Measurements from ENCODE around the gene CLDN4.
"Not testable (repeated sequence)": the region's sequence is repeated elsewhere in the genome, so short reads cannot be mapped to it uniquely, and the experiment has no call there.

CLDN4 gene, protein sequence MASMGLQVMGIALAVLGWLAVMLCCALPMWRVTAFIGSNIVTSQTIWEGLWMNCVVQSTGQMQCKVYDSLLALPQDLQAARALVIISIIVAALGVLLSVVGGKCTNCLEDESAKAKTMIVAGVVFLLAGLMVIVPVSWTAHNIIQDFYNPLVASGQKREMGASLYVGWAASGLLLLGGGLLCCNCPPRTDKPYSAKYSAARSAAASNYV

DNA sequence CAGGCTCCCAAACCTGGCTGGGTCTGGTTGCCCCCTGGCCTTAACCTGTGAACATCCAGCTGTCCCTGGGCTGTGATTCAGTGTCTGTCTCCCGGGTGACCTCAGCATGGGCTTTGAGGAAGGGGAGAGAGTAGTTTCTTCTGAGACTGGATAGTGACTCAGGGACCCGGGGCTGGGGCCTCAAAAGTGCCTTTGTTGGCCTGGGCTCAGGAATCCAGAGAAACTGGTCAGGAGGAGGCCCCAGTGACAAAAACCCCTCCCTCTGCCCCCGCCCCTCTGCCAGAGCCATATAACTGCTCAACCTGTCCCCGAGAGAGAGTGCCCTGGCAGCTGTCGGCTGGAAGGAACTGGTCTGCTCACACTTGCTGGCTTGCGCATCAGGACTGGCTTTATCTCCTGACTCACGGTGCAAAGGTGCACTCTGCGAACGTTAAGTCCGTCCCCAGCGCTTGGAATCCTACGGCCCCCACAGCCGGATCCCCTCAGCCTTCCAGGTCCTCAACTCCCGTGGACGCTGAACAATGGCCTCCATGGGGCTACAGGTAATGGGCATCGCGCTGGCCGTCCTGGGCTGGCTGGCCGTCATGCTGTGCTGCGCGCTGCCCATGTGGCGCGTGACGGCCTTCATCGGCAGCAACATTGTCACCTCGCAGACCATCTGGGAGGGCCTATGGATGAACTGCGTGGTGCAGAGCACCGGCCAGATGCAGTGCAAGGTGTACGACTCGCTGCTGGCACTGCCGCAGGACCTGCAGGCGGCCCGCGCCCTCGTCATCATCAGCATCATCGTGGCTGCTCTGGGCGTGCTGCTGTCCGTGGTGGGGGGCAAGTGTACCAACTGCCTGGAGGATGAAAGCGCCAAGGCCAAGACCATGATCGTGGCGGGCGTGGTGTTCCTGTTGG lies at the start of gene CLDN4:
CLDN4 (plus strand) TSS at position 316 of the 903 bp plus-strand sequence; CDS start at position 522, 206 bp downstream.
- DNase-seq: no peak
- intact Hi-C loops (cut with DNase I): no loop called here

DNA sequence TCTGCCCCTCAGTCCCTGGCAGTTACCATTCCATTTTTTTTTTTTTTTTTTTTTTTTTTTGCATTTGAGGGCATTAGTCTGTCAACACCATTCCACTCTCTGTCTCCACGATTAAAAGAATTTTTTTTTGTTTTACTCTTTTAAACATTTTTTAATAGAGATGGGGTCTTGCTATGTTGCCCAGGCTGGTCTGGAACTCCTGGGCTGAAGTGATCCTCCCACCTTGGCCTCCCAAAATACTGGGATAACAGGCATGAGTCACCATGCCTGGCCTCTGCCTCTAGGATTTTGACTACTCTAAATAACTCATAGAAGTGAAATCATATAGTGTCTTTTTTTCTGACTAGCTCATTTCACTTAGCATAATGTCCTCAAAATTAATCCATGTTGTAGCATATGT lies 44.2 kb upstream of the CLDN4 start:
- DNase-seq: peak in 1 of 42 donors; percentile 3

DNA sequence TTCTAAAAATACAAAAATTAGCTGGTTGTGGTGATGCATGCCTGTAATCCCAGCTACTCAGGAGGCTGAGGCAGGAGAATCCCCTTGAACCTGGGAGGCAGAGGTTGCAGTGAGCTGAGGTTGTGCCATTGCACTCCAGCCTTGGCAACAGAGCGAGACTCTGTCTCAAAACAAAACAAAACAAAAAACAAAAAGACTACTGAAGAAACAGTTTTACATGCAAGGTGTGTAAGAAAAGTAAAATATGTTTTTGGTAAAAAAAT lies 43.1 kb upstream of the CLDN4 start:
- DNase-seq; intact Hi-C loops (cut with DNase I): not testable (repeated sequence)

More for the DNA sequence above, 44.2 kb upstream of the CLDN4 start:
- intact Hi-C loops (cut with DNase I): no loop called here

DNA sequence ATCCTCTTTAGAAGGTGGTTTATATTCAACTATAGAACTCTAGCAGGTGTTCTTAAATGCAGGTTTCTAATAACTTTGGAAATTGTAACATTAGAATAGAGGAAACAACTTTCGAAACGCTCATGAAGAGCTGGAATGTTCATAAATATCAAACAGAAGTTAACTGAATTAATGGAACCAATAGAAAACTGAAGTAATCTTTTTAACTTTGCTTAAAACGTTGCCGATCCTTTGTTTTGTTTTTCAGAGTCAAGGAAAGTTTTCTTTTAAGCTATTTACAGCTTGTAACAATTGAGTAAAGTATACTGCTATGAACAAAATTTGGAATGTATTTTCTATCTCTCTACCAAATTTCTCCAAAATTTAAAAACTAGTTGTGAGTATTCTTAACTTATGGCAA lies 41.7 kb upstream of the CLDN4 start:
- no peak for DNase-seq
- intact Hi-C loops (cut with DNase I): no loop called here

DNA sequence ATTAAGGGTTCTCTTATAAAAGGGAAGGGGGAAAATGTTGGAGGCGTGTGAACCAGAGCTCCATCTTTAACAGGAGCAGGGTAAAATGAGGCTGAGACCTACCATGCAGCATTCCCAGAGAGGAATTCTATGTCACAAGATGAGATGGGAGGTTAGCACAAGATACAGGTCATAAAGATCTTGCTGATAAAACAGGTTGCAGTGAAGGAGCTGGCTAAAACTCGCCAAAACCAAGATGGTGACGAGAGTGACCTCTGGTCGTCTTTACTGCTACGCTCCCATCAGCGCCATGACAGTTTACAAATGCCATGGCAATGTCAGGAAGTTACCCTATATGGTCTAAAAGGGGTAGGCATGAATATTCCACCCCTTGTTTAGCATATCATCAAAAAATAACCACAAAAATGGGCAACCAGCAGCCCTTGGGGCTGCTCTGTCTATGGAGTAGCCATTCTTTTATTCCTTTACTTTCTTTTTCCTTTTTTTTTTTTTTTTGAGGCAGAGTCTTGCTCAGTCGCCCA lies 39.6 kb upstream of the CLDN4 start:
- DNase-seq; intact Hi-C loops (cut with DNase I): not testable (repeated sequence)

DNA sequence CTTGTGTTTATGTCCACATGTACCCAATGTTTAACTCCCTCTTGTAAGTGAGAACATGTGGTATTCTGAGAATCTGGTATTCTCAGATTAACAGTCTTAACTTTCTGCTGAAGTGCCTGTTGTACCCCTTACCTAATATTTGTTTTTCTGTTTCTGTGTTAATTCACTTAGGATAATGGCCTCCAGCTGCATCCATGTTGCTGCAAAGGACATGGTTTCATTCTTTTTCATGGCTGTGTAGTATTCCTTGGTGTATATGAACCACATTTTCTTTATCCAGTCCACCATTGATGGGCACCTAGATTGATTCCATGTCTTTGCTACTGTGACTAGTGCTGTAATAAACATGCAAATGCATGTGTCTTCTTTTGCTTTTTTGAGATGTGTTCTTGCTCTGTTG lies 35.6 kb upstream of the CLDN4 start:
- DNase-seq; intact Hi-C loops (cut with DNase I): not testable (repeated sequence)

DNA sequence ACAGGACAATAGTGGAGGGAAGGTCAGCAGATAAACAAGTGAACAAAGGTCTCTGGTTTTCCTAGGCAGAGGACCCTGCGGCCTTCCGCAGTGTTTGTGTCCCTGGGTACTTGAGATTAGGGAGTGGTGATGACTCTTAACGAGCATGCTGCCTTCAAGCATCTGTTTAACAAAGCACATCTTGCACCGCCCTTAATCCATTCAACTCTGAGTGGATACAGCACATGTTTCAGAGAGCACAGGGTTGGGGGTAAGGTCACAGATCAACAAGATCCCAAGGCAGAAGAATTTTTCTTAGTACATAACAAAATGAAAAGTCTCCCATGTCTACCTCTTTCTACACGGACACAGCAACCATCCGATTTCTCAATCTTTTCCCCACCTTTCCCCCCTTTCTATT lies 34.1 kb upstream of the CLDN4 start:
- DNase-seq; intact Hi-C loops (cut with DNase I): not testable (repeated sequence)

DNA sequence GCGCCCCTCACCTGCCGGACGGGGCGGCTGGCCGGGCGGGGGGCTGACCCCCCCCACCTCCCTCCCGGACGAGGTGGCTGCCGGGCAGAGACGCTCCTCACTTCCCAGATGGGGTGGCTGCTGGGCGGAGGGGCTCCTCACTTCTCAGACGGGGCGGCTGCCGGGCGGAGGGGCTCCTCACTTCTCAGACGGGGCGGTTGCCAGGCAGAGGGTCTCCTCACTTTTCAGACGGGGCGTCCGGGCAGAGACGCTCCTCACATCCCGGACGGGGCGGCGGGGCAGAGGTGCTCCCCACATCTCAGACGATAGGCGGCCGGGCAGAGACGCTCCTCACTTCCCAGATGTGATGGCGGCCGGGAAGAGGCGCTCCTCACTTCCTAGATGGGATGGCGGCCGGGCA lies 33.6 kb upstream of the CLDN4 start:
- DNase-seq; intact Hi-C loops (cut with DNase I): not testable (repeated sequence)

DNA sequence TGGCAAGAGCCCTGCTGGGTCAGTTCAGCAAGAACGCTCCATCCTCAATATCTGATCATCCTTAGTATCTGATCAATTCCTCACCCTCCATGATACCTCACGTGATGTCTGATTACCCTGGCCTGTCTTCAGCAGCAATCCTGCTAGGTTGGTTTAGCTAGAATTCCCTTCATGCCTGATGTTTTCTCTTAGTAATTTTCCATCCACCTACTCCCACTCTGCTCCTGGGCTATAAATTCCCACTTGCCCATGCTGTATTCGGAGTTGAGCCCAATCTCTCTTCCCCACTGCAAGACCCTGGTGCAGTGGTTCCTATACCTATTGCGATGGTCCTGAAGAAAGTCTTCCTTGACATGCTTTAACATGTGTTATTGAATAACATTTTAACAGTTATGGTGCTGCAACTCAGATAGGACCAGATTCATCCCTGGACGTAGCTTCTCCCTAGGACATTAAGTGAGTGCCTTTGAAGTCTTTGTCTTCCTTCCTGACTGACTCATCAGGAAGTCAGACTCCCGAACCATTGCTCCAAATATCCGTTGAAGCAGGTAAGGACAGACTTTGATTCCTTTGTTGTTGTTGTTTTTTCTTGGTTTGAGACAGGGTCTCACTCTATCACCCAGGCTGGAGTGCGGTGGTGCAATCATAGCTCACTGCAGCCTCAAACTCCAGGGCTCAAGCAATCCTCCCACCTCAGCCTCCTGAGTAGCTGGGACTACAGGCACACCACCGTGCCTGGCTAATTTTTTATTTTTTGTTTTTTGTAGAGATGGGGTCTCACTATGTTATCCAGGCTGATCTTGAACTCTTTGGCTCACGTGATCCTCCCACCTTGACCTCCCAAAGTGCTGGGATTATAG lies 31.3 kb upstream of the CLDN4 start:
- peak in 1 of 42 donors; percentile 4 for DNase-seq
- intact Hi-C loops (cut with DNase I): no loop called here

DNA sequence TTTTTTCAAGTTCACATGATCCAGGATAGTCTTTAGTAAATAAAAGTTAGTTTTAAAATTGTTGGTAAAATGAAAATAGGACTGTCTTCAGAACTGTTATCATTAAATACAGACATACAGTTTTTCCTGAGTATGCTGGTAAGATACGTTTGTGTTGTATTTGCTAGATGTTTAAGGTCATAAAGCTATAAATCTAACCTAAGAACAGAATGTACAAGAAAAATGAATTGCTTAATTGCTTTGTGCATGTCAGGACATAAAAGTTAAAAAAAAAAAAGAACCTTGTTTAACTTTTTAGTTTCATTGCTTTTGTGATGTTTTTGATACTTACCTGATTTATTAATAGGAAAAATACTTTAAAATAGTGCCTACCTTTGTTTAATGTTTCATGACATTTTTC lies 29.2 kb upstream of the CLDN4 start:
- intact Hi-C loops (cut with DNase I): no loop called here
- DNase-seq: no peak

DNA sequence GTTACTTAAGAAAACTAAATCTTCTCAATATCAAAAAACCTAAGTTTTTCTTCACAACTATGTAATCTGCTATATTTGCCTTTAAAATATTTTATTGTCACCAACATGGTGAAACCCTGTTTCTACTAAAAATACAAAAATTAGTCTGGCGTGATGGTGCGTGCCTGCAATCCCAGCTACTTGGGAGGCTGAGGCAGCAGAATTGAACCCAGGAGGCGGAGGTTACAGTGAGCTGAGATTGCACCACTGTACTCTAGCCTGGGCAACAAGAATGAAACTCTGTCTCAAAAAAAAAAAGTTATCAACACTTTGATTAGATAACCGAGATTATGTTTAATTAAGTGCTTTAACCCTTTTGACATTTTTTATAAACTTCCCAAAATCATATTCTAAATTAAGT lies 28.3 kb upstream of the CLDN4 start:
- intact Hi-C loops (cut with DNase I): no loop called here
- DNase-seq: peak in 1 of 42 donors; percentile 13

DNA sequence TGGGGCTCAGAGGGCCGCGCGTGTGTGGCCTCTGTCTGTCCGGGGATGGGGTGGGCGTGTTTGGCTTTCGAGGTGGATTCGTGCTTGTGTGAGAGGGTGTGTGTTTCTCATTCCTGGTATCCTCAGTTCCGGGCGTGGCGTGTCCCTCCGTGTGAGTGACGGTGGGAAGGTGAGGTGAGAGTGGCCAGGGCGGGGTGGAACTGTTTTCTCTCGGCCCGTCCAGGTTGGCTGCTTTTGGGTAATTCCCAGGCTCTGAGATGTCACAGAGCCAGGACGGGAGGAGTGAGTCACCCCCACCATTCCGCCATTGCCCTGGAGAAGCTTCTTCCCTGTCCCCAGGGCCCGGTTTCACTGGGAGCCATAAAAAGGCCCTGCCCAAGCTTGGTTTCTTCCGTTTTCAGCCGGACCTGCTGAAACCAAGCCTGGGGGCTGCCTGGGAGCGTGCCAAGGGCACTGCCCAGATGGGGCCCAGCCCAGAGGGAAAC lies 21.3 kb upstream of the CLDN4 start:
- no peak for DNase-seq
- intact Hi-C loops (cut with DNase I): no loop called here

DNA sequence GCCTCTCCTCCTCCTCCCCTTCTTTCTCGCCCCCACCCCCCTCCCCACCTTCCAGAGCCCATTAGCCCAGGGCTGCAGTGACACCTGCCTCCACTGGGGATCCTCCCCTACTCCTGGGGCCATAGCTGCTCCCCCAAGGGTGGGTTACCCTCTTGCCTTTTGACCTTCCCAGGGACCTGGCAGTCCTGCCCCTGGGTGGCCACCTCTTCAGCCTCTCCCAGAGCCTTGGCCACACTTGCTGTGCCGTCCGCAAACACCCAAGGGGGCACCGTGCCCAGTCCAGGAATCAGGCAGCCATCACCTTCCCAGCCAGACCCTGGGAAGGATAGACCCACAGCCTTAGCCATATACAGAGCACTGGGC lies 19.8 kb upstream of the CLDN4 start:
- no peak for DNase-seq
- intact Hi-C loops (cut with DNase I): no loop called here

DNA sequence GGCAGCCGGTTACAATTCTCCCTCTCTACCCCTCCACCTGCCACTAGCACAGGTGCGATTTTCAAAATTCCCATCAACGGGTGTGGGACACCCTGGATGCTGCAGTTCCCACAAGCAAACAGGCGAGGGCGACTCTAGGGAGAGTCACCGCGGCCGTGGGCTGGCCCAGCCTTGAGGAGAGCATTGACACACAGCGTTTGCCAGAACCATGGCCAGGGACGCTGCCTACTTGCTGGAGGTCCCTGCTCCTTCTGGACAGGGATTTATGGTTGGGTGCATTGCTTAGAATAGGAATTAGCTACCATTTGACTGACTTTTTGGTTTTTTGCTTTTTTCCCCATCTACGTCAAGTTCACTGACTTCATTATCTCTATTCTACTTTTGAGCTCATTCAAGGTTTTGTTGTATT lies 19.0 kb upstream of the CLDN4 start:
- intact Hi-C loops (cut with DNase I): no loop called here

DNA sequence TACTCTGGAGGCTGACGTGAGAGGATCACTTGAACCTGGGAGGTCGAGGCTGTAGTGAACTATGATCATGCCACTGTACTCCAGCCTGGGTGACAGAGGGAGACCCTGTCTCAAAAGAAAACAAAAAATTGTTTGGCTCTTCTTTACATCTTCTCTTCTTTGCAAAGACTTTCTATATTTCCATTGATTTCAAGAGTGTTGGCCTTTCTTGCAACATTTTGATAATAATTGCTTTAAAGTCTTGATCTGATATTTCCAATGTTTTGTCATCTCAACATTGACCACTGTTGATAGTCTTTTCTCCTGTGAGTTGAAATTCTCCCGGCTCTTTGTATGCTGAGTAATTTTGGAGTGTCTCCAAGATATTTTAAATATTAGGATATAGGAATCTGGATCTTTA lies 17.8 kb upstream of the CLDN4 start:
- DNase-seq: peak in 1 of 42 donors; percentile 6
- intact Hi-C loops (cut with DNase I): no loop called here

More for the DNA sequence above, 19.0 kb upstream of the CLDN4 start:
- peak in 30 of 42 donors; percentile 16 to 76 (median 38) for DNase-seq

DNA sequence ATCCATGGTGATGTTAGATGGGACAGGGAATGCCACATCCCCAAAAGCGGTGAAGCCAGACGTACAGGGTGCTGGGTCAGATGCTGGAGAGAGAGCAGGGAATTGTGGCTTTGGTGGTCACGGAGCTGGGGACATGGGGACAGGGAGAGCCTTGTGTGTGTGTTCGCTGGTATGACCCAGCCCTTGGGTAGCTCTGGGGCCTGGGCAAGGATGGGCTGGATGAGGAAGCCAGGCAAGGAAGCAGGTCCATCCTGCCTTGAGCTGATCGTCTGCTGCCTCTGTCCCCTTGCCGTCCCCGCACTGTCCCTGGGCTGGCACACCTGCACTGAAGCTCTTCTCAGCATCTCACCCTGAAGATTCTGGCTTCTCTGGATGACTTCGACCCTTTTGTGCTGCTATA lies 15.4 kb upstream of the CLDN4 start:
- no peak for DNase-seq
- intact Hi-C loops (cut with DNase I): no loop called here

DNA sequence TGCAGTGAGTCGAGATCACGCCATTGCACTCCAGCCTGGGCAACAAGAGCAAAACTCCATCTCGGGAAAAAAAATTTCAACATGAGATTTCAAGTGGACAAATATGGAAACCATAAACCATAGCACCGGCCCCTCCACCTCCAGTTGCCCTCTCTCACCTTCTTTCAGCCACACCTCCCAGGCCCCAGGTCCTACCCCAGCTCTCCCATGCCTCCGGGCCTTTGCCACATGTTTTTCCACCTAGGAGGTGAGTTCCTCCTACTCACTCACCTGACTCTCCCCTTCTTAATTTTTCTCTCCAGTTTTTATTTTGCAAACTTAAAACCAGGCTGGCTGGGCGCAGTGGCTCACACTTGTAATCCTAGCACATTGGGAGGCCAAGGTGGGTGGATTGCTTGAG lies 13.7 kb upstream of the CLDN4 start:
- intact Hi-C loops (cut with DNase I): no loop called here
- DNase-seq: peak in 1 of 42 donors; percentile 2

DNA sequence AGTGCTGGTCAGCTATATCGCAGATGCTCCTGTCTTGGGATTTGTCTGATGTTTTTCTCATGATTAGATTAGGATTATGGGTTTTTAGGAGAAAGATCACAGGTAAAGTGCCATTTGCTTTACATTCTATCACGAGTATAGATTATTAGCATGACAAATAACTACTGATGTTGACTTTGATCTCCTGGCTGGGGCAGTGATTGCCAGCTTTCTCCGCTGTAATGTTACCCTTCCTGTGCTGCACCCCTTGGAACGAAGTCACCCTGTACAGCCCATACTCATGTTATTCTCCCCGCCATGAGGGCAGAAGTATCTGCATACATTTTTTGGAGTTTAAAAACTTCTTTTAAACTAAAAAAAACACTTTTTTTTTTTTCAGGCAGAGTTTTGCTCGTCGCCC lies 10.8 kb upstream of the CLDN4 start:
- intact Hi-C loops (cut with DNase I): no loop called here

DNA sequence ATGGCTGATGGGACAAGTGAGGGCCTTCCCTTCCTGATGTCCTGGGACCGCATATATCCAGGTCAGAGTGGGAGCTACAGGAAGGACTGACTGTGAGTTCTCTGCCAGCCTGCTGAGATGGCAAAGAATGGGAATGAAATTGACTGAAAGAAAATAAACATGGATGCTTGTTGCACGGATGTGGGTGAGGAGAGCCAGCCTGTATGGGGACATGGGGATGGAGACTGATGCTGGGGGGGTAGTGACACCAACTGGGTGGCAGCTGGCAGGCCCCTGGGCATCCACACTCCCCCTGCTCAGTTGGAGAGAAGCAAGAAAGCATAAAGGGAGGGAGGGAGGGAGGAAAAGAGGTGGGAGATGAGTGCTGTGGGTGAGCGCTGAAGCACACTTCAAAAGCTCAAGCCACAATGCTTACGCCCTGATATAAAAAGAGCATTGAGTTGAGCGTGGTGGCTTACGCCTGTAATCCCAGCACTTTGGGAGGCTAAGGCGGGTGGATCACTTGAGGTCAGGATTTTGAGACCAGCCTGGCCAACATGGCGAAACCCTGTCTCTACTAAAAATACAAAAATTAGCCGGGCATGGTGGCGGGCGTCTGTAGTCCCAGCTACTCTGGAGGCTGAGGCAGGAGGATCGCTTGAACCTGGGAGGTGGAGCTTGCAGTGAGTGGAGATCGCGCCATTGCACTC lies 9.1 kb upstream of the CLDN4 start:
- DNase-seq; intact Hi-C loops (cut with DNase I): not testable (repeated sequence)

More for the DNA sequence above, 10.8 kb upstream of the CLDN4 start:
- peak in 1 of 42 donors; percentile 9 for DNase-seq

Data from head of caudate nucleus (tissue), 42 donors.